ENCODE results near the gene QRICH2.

GRCh38 chr17:76251478-76252039, 56.5 kb downstream of the QRICH2 start:
- no peak for TF ChIP-seq CEBPB (IDR thresholded peaks at IDR 0.05)
- TF ChIP-seq EP300 (IDR thresholded peaks at IDR 0.05; ENCODE audit: borderline replicate concordance) = no peak
- TF ChIP-seq TCF12 (IDR thresholded peaks at IDR 0.05; ENCODE audit: low read depth) = no peak
- no peak for TF ChIP-seq FOXM1 (IDR thresholded peaks at IDR 0.05; ENCODE audit: borderline replicate concordance, low read depth)
- no peak for TF ChIP-seq TAF1 (IDR thresholded peaks at IDR 0.05; ENCODE audit: low read depth)
